Coronary artery (tissue), 2 donors: ENCODE measurements around the gene AQP1.

ENCODE experiments used
- DNase-seq: peaks from one replicate; pipeline ENCODE4 v3.0.0-alpha.2; 2017; ENCODE audit warnings: low spot score
- H3K27ac ChIP-seq, 2 donors: fragments of 200-600 bp; sonication (generic); one replicate each; pipeline ENCODE4 v1.5.1; 2016 to 2019
- H3K4me3 ChIP-seq: fragments of 200-600 bp; sonication (generic); 2 replicates; pipeline ENCODE4 v1.5.1; 2016; ENCODE audit warnings: mild to moderate bottlenecking, moderate library complexity
- TF ChIP-seq, protein P1 (sequence below): fragments of 200-600 bp; sonication (generic); IDR thresholded peaks from one replicate; pipeline ENCODE4 v1.5.1; 2019; ENCODE audit warnings: antibody characterized with exemption

The AQP1 gene

DNA sequence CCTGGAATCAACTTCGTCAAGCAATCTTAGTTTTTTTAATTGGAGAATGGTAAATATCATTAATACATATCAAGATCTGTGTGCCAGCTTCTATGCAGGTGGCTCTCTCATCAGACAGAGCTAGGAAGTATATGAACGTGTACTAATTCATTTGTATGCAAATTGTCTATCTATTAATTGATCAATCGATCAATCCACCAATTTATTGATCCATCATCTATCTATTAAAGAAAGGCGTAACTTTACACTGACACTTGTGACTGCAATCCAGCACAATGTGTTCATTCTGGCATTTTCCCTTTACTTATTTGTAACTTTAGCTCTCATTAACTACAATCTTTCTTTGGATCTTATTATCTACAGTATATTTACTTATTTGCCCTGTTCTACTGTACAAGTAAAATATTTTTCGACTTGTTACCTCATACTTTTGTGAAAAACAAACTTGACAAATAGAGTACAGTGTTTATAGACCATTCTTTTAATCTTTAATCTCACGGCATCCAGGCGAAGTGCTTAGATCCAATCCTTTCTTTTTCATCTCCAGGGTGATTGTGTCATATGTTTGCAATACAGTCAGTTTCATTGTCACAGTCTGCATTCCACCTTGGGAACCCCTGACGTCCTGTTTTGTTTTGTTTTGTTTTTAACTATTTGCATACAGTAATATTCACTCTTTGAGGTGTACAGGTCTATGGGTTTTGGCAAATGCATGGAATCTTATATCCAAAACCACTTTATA is 30.1 kb downstream of the AQP1 start:
- Histone ChIP-seq H3K27ac (no peak overlapping the region), H3K4me3 (no peak overlapping the region)
- TF ChIP-seq, protein P1, sequence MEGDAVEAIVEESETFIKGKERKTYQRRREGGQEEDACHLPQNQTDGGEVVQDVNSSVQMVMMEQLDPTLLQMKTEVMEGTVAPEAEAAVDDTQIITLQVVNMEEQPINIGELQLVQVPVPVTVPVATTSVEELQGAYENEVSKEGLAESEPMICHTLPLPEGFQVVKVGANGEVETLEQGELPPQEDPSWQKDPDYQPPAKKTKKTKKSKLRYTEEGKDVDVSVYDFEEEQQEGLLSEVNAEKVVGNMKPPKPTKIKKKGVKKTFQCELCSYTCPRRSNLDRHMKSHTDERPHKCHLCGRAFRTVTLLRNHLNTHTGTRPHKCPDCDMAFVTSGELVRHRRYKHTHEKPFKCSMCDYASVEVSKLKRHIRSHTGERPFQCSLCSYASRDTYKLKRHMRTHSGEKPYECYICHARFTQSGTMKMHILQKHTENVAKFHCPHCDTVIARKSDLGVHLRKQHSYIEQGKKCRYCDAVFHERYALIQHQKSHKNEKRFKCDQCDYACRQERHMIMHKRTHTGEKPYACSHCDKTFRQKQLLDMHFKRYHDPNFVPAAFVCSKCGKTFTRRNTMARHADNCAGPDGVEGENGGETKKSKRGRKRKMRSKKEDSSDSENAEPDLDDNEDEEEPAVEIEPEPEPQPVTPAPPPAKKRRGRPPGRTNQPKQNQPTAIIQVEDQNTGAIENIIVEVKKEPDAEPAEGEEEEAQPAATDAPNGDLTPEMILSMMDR, result no peak
- DNase-seq, result no peak

DNA sequence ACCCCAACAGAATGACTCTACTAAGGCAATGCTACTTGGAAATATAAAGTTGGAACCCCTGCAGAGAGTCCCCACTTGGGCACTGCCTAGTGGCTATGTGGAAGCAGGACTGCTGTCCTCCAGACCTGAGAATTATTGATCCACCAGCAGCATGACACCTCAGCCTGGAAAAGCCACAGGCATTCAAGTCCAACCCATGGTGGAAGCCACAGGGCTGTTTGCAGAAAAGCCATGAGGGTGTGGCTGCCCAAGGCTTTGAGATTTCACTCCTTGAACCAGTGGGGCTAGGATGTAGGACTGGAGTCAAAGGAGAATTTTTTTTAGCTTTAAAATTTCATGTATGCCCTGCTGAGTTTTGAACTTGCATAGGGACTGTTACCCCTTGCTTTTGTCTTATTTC is 38.5 kb downstream of the AQP1 start:
- TF ChIP-seq, protein P1, result no peak
- Histone ChIP-seq H3K27ac (no peak overlapping the region), H3K4me3 (no peak overlapping the region)
- no peak for DNase-seq

DNA sequence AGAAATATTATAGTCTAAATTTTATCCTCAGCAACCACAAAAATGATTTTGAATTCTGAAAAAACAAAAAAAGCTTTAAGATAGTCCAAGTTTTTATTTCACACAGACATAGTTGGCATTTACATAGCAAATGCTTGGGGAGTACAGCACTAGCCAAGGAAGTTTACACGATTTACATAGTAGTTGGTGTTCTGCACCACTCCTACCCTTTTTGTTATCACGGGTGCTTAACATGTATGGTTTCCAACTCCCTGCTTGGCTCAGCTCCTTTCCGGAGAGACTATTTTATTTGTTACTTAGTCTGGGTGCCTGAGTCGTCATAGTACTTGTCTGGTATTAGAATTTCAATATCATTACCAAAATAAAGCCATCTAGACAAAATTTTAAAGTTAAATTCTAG is 43.3 kb downstream of the AQP1 start:
- Histone ChIP-seq H3K27ac (no peak overlapping the region), H3K4me3 (no peak overlapping the region)
- DNase-seq, result no peak
- TF ChIP-seq, protein P1, result no peak

DNA sequence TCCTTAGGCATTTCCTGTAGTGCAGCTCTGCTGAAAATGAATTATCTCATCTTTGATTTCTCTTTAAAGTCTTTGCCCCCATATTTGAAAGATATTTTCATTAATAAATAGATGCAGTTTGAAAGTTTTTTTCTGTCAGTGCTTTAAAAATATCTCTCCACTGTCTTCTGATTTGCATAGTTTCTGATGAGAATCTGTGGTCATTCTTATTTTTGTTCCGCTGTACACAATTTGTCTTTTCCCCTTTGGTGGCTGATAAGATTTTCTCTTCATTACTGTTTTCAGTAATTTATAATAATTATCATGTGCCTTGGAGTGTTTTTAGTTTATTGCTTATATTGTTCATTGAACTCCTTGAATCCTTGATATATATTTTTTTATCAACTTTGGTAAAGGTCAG is 45.1 kb downstream of the AQP1 start:
- no peak overlapping the region for H3K4me3 ChIP-seq
- H3K27ac ChIP-seq, result no peak overlapping the region
- DNase-seq, result no peak
- TF ChIP-seq, protein P1, result no peak

DNA sequence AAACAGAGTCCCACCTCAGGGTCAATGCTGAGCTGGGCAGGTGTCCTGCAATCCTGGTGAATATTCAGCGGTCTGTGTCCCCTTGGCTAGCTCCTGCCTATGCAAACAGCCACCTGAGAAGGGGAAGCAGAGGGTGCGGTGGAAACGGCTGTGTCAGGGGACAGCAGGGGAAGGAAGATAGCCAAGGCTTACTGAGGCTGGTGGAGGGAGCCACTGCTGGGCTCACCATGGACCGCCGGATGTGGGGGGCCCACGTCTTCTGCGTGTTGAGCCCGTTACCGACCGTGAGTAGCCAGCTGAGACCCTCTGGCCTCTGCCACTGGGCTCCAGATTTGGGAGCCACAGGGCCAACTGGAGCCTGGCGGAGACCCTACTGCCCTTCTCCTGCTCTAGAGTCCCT is 52.2 kb downstream of the AQP1 start, which contains the start of gene GHRHR:
Gene GHRHR (plus strand): TSS at position 112 of the 400 bp plus-strand sequence. CDS start 116 bp downstream, at position 228.
- no peak for DNase-seq
- TF ChIP-seq, protein P1, result no peak
- Histone ChIP-seq H3K4me3 (no peak within 1 kb of the TSS), H3K27ac (no peak within 1 kb of the TSS)

DNA sequence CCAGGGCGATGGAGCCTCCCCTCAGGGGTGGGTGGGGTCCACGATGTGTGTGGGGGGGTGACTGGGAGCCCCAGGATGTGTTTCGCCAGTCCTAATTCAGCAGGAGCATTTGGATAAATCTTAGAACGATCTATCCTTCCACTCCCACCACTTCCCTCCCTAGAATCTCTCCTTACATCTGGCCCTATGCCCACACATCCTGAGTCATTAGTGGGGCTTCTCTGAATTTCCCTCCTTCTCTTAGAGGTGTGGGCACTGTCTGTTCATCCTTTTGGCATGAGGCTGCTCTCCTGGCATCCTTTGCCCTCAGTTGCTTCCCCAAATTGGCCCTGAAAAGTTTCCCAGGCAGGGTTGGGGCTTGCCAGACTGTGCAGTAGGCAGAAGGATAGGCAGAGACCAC is 53.7 kb downstream of the AQP1 start:
- no peak for DNase-seq
- TF ChIP-seq, protein P1, result no peak
- H3K27ac ChIP-seq, result no peak overlapping the region
- no peak overlapping the region for H3K4me3 ChIP-seq

DNA sequence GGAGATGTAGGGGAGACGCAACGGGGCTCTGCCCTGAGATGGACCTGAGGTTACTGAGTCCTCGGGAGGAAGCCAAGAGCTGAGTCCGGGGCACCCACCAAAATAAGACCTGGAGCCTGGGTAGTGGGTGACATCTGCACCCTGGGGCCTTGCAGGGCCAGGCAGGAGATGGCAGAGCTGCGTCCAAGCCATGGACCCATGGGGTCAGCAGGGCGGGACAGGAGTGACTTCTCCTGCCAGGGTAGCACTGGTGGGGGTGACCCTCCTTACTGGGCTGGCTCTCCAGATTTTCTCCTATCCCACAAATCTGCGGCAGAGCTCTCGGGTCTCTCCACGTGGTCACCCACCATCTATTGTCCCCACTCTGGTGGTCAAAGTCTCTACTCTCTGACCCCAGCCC is 54.2 kb downstream of the AQP1 start:
- no peak for DNase-seq
- TF ChIP-seq, protein P1, result no peak
- Histone ChIP-seq H3K4me3 (no peak overlapping the region), H3K27ac (no peak overlapping the region)
